Coronary artery (tissue), 2 donors: ENCODE measurements around the gene ANKFN1.

Source experiments
- DNase-seq: peaks from one replicate; pipeline ENCODE4 v3.0.0-alpha.2; 2017; ENCODE audit warnings: low spot score
- H3K27ac ChIP-seq, 2 donors: fragments of 200-600 bp; sonication (generic); one replicate each; pipeline ENCODE4 v1.5.1; 2016 to 2019
- H3K4me3 ChIP-seq: fragments of 200-600 bp; sonication (generic); 2 replicates; pipeline ENCODE4 v1.5.1; 2016; ENCODE audit warnings: mild to moderate bottlenecking, moderate library complexity
- TF ChIP-seq, protein P1 (sequence below): fragments of 200-600 bp; sonication (generic); IDR thresholded peaks from one replicate; pipeline ENCODE4 v1.5.1; 2019; ENCODE audit warnings: antibody characterized with exemption

ANKFN1 gene

DNA sequence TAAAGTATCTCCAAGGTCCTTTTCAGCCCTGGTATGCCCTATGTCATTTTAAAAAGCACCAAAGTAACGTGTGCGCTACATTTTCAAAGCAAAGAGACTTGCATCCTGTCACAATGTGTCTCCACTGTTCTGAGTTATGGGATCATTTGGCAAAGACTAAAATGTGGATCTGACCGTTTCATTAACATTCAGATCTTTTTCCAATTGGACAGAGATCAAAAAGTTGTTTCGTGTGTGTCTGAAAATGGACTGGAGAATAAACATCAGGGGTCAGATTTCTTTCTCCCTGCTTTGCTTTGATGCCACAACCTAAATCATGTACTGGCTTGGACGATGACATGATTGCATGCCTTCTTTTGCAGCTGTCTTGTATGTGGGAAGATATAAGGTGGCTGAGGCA is 304.2 kb downstream of the ANKFN1 start:
- Histone ChIP-seq H3K4me3 (no peak overlapping the region), H3K27ac (no peak overlapping the region)
- TF ChIP-seq, protein P1, sequence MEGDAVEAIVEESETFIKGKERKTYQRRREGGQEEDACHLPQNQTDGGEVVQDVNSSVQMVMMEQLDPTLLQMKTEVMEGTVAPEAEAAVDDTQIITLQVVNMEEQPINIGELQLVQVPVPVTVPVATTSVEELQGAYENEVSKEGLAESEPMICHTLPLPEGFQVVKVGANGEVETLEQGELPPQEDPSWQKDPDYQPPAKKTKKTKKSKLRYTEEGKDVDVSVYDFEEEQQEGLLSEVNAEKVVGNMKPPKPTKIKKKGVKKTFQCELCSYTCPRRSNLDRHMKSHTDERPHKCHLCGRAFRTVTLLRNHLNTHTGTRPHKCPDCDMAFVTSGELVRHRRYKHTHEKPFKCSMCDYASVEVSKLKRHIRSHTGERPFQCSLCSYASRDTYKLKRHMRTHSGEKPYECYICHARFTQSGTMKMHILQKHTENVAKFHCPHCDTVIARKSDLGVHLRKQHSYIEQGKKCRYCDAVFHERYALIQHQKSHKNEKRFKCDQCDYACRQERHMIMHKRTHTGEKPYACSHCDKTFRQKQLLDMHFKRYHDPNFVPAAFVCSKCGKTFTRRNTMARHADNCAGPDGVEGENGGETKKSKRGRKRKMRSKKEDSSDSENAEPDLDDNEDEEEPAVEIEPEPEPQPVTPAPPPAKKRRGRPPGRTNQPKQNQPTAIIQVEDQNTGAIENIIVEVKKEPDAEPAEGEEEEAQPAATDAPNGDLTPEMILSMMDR: no peak
- DNase-seq: no peak

DNA sequence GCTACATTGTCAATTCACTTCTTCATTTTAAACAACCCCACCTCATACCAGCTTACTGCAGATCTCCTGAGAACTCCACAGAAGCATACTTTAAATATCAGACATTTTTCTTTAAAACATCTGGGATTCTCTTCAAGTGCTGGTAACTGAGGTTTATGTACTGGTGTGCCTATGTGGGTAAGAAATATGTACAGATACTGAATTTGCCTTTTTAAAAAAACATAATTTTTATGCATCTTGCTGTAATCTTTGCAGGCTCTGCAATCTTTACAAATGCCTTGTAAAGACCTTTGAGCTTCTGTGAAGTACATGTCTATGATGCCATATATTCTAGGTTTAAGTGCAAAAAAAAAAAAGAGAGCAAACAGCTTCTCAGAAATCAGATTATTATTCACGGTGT is 312.6 kb downstream of the ANKFN1 start:
- TF ChIP-seq, protein P1: no peak
- no peak for DNase-seq
- H3K4me3 ChIP-seq: no peak overlapping the region
- H3K27ac ChIP-seq: no peak overlapping the region

DNA sequence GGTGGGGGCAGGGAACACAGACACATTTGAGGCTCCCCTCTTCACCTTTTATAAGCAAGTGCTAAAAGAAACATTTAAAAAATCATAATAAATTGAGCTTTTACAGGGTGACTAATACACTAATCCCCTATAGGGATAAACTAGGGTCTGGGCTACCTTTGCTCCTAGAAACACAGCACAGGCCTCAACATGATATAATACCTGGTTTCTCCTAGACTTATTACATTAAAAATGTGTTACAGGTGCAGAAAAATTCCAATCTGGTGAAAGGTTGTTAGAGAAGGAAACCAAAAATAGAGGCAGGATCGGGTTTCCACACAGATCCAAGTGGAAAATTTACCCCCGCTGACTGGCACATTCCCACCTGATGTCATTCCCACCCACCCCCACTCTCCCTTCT is 315.6 kb downstream of the ANKFN1 start:
- TF ChIP-seq, protein P1: no peak

DNA sequence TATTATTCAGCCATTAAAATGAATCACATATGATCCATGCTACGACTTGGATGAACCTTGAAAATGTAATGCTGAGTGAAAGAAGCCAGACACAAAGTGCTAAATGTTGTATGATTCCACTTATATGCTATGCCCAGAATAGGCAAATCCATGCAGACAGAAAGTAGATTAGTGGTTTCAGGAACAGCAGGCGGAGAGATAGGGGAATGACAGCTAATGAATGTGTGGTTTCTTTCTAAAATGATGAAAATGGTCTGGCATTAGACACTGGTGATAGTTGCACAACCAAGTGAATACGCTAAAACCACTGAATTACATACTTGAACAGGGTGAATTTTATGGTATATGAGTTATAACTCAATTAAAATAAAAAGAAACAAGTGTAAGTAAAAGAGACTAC is 318.4 kb downstream of the ANKFN1 start:
- Histone ChIP-seq H3K4me3 (no peak overlapping the region), H3K27ac (no peak overlapping the region)
- TF ChIP-seq, protein P1: no peak
- no peak for DNase-seq

More for the DNA sequence above, 315.6 kb downstream of the ANKFN1 start:
- DNase-seq: no peak
- Histone ChIP-seq H3K4me3 (no peak overlapping the region), H3K27ac (no peak overlapping the region)

DNA sequence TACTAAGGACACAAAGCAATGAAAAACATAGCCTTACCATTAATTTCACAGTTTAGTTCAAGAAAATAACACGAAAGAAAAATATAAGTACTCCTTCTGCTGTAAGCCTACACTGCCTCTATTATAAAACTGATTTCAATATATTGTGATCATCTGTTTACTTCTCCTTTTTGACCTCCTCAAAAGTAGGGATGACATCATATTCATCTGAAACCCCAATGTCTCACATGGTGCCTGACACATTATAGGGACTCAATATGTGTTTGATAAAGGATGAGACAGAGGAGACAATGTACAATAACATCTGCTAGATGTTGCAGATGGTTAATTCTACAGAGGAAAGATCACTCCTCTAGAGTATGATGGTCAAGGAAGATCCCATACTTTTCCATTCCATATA is 321.8 kb downstream of the ANKFN1 start:
- no peak overlapping the region for H3K4me3 ChIP-seq
- TF ChIP-seq, protein P1: no peak
- no peak for DNase-seq
- no peak overlapping the region for H3K27ac ChIP-seq

DNA sequence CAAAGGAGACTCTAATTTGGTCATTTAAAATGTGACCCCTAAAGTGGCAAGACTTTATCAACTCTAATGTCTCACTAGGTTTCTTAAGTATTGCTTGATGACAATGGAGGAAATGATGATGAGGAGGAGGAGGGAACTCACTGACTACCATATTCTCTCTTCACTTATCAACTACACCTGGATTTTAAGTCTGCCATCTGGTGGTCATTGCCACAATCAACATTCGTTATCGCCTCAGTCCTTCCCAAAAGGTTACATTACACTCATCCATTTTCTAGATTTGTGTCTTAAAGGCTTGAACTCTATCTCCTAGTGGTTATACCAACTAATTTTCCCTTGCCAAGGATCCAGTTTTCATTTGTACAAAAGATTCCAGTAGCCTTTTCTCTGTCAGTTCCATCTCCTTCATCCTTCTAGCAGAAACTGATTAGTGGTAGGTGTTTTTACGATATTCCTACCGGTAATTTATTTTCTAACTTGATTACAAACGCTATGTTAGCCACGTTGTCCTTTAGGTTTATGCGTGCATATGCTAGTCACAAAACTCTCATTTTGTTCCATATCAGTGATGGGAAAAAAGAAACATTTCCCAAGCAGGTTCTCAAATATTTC is 325.7 kb downstream of the ANKFN1 start:
- DNase-seq: no peak
- Histone ChIP-seq H3K27ac (no peak overlapping the region), H3K4me3 (no peak overlapping the region)
- TF ChIP-seq, protein P1: no peak

DNA sequence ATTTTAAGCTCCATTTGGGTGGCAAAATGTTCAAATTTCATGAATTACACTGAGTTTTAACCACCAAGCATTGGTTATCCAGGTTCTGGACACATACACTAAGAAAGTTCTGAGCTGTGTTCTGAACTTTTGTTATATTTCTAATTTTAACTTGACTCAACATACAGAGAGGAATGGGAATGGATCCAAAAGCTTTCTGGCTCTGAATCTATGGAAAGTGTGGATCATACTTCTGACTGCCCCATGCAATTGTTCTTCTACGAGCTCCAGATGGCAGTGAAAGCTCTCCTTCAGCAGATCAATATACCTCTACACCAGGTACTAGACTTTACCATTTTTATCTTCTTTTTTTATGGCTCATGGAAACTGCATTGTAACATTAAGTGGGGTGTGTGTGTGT is 327.2 kb downstream of the ANKFN1 start:
- DNase-seq: no peak
- Histone ChIP-seq H3K27ac (no peak overlapping the region), H3K4me3 (no peak overlapping the region)
- TF ChIP-seq, protein P1: no peak
